HEK293 (cell line): Measurements from ENCODE around the gene EVI5L.

Source experiments
- CTCF ChIA-PET: fragments of 350-600 bp; formaldehyde crosslinking; extraction: SDS; loops from one replicate; lab custom pipeline; 2021; ENCODE audit warnings: antibody characterized with exemption; lab: Yijun Ruan, JAX
- POLR2A ChIA-PET: fragments of 300-600 bp; formaldehyde crosslinking; extraction: SDS; loops from one replicate; lab custom pipeline; 2020; ENCODE audit warnings: antibody characterized with exemption, inconsistent platforms; lab: Yijun Ruan, JAX
- H3K27ac ChIP-seq: fragments of 200-500 bp; sonication (Bioruptor generic); 2 replicates; pipeline ENCODE4 v1.5.1; 2014; ENCODE audit warnings: low read depth, low read length, control low read depth, inconsistent platforms; ENCODE audit errors: extremely low read depth
- H3K36me3 ChIP-seq, 2 experiments: fragments of 200-500 bp in 1 of 2; sonication (Bioruptor generic) in 1 of 2; 1 replicate in 1 of 2; 2 replicates in 1 of 2; pipeline ENCODE4 v1.5.1; 2014 to 2017; ENCODE audit warnings: inconsistent platforms in 2 of 2, low read length in 2 of 2; ENCODE audit not compliant: control insufficient read depth in 2 of 2, insufficient read depth in 1 of 2
- H3K4me1 ChIP-seq: fragments of 200-500 bp; sonication (Bioruptor generic); 2 replicates; pipeline ENCODE4 v1.5.1; 2014; ENCODE audit warnings: mild to moderate bottlenecking, low read length, inconsistent platforms; ENCODE audit not compliant: control insufficient read depth, insufficient read depth
- H3K4me3 ChIP-seq: 2 replicates; pipeline ENCODE4 v1.5.1; 2011; ENCODE audit warnings: low read depth, mild to moderate bottlenecking, control low read depth, low read length, moderate library complexity
- H3K9me3 ChIP-seq: fragments of 200-500 bp; sonication (Bioruptor generic); 2 replicates; pipeline ENCODE4 v1.5.1; 2014; ENCODE audit warnings: low read depth, low read length, inconsistent platforms; ENCODE audit not compliant: control insufficient read depth, insufficient read depth
- BCL11A ChIP-seq: fragments of 450-650 bp; formaldehyde crosslinking; IDR thresholded peaks from 2 replicates; pipeline ENCODE4 v1.5.1; 2016; ENCODE audit warnings: low read depth, missing biosample characterization, missing genetic modification characterization
- BCL11B ChIP-seq: fragments of 450-650 bp; formaldehyde crosslinking; IDR thresholded peaks from 2 replicates; pipeline ENCODE4 v1.5.1; 2016; ENCODE audit warnings: low read depth, missing biosample characterization, missing genetic modification characterization
- GLIS2 ChIP-seq: fragments of 450-650 bp; formaldehyde crosslinking; IDR thresholded peaks from 2 replicates; pipeline ENCODE4 v1.5.1; 2016; ENCODE audit warnings: missing biosample characterization, missing genetic modification characterization
- KLF16 ChIP-seq: fragments of 450-650 bp; formaldehyde crosslinking; IDR thresholded peaks from 2 replicates; pipeline ENCODE4 v1.5.1; 2017; ENCODE audit warnings: missing biosample characterization, missing genetic modification characterization
- KLF7 ChIP-seq: fragments of 450-650 bp; formaldehyde crosslinking; IDR thresholded peaks from 2 replicates; pipeline ENCODE4 v1.5.1; 2016; ENCODE audit warnings: missing biosample characterization, missing genetic modification characterization, borderline replicate concordance
- KLF8 ChIP-seq: fragments of 450-650 bp; formaldehyde crosslinking; IDR thresholded peaks from 2 replicates; pipeline ENCODE4 v1.5.1; 2016; ENCODE audit warnings: missing biosample characterization, missing genetic modification characterization
- OSR2 ChIP-seq: fragments of 450-650 bp; formaldehyde crosslinking; IDR thresholded peaks from 2 replicates; pipeline ENCODE4 v1.5.1; 2016; ENCODE audit warnings: missing biosample characterization, missing genetic modification characterization
- PRDM1 ChIP-seq: fragments of 450-650 bp; formaldehyde crosslinking; IDR thresholded peaks from 2 replicates; pipeline ENCODE4; 2016; ENCODE audit warnings: missing biosample characterization, missing genetic modification characterization
- SP3 ChIP-seq: fragments of 450-650 bp; formaldehyde crosslinking; IDR thresholded peaks from 2 replicates; pipeline ENCODE4 v1.5.1; 2016; ENCODE audit warnings: missing biosample characterization, missing genetic modification characterization
- SP7 ChIP-seq: fragments of 450-650 bp; formaldehyde crosslinking; IDR thresholded peaks from 2 replicates; pipeline ENCODE4 v1.5.1; 2016; ENCODE audit warnings: missing biosample characterization, missing genetic modification characterization
- YY1 ChIP-seq: fragments of 450-650 bp; formaldehyde crosslinking; IDR thresholded peaks from 2 replicates; pipeline ENCODE4 v1.5.1; 2018; ENCODE audit warnings: missing biosample characterization, missing genetic modification characterization
- ZBTB7A ChIP-seq: fragments of 450-650 bp; formaldehyde crosslinking; IDR thresholded peaks from 2 replicates; pipeline ENCODE4 v1.5.1; 2016; ENCODE audit warnings: low read depth, missing biosample characterization, missing genetic modification characterization
- ZIC2 ChIP-seq: fragments of 450-650 bp; formaldehyde crosslinking; IDR thresholded peaks from 2 replicates; pipeline ENCODE4 v1.5.1; 2016; ENCODE audit warnings: missing biosample characterization, missing genetic modification characterization
- ZNF114 ChIP-seq: fragments of 450-650 bp; formaldehyde crosslinking; IDR thresholded peaks from 2 replicates; pipeline ENCODE4 v1.5.0; 2017; ENCODE audit warnings: missing biosample characterization, missing genetic modification characterization
- ZNF140 ChIP-seq: fragments of 450-650 bp; formaldehyde crosslinking; IDR thresholded peaks from 2 replicates; pipeline ENCODE4 v1.5.1; 2016; ENCODE audit warnings: missing biosample characterization, missing genetic modification characterization
- ZNF157 ChIP-seq: fragments of 450-650 bp; formaldehyde crosslinking; IDR thresholded peaks from 2 replicates; pipeline ENCODE4 v1.5.1; 2016; ENCODE audit warnings: missing biosample characterization, missing genetic modification characterization
- ZNF184 ChIP-seq: fragments of 450-650 bp; IDR thresholded peaks from 2 replicates; pipeline ENCODE4 v1.5.1; 2018; ENCODE audit warnings: missing biosample characterization, mild to moderate bottlenecking, missing genetic modification characterization
- ZNF19 ChIP-seq: fragments of 450-650 bp; formaldehyde crosslinking; IDR thresholded peaks from 2 replicates; pipeline ENCODE4; 2016; ENCODE audit warnings: missing biosample characterization, missing genetic modification characterization, low read depth
- ZNF2 ChIP-seq: fragments of 450-650 bp; formaldehyde crosslinking; IDR thresholded peaks from 2 replicates; pipeline ENCODE4 v1.5.1; 2016; ENCODE audit warnings: missing biosample characterization, missing genetic modification characterization
- ZNF214 ChIP-seq: fragments of 450-650 bp; formaldehyde crosslinking; IDR thresholded peaks from 2 replicates; pipeline ENCODE4 v1.5.1; 2017; ENCODE audit warnings: missing biosample characterization, mild to moderate bottlenecking, missing genetic modification characterization, borderline replicate concordance
- ZNF311 ChIP-seq: fragments of 450-650 bp; formaldehyde crosslinking; IDR thresholded peaks from 2 replicates; pipeline ENCODE4 v1.5.1; 2017; ENCODE audit warnings: missing biosample characterization, missing genetic modification characterization, borderline replicate concordance
- ZNF404 ChIP-seq: fragments of 450-650 bp; formaldehyde crosslinking; IDR thresholded peaks from 2 replicates; pipeline ENCODE4 v1.5.1; 2017; ENCODE audit warnings: missing biosample characterization, missing genetic modification characterization
- ZNF416 ChIP-seq: fragments of 450-650 bp; formaldehyde crosslinking; IDR thresholded peaks from 2 replicates; pipeline ENCODE4 v1.5.1; 2016; ENCODE audit warnings: missing biosample characterization, missing genetic modification characterization
- ZNF596 ChIP-seq: fragments of 450-650 bp; IDR thresholded peaks from 2 replicates; pipeline ENCODE4 v1.5.0; 2018; ENCODE audit warnings: missing biosample characterization, mild to moderate bottlenecking, missing genetic modification characterization, moderate library complexity
- ZNF654 ChIP-seq: fragments of 450-650 bp; formaldehyde crosslinking; IDR thresholded peaks from 2 replicates; pipeline ENCODE4 v1.5.1; 2016; ENCODE audit warnings: low read depth, missing biosample characterization, missing genetic modification characterization
- ZNF660 ChIP-seq: fragments of 450-650 bp; IDR thresholded peaks from 2 replicates; pipeline ENCODE4 v1.5.1; 2018; ENCODE audit warnings: missing biosample characterization, mild to moderate bottlenecking, missing genetic modification characterization
- ZNF837 ChIP-seq: fragments of 450-650 bp; formaldehyde crosslinking; IDR thresholded peaks from 2 replicates; pipeline ENCODE4 v1.5.1; 2016; ENCODE audit warnings: missing biosample characterization, missing genetic modification characterization
- ZNF843 ChIP-seq: fragments of 450-650 bp; formaldehyde crosslinking; IDR thresholded peaks from 2 replicates; pipeline ENCODE4 v1.5.1; 2016; ENCODE audit warnings: missing biosample characterization, missing genetic modification characterization
- TF ChIP-seq, protein P1 (sequence below): fragments of 450-650 bp; formaldehyde crosslinking; IDR thresholded peaks from 2 replicates; pipeline ENCODE4 v1.5.1; 2016; ENCODE audit warnings: missing biosample characterization, missing genetic modification characterization, low read depth
- TF ChIP-seq, protein P2 (sequence below): fragments of 450-650 bp; formaldehyde crosslinking; IDR thresholded peaks from 2 replicates; pipeline ENCODE4 v1.5.1; 2017; ENCODE audit warnings: missing biosample characterization, missing genetic modification characterization
- TF ChIP-seq, protein P3 (sequence below): fragments of 450-650 bp; formaldehyde crosslinking; IDR thresholded peaks from 2 replicates; pipeline ENCODE4 v1.5.1; 2016; ENCODE audit warnings: missing biosample characterization, missing genetic modification characterization
- TF ChIP-seq, protein P4 (sequence below): fragments of 450-650 bp; formaldehyde crosslinking; IDR thresholded peaks from 2 replicates; pipeline ENCODE4 v1.5.1; 2016; ENCODE audit warnings: missing biosample characterization, missing genetic modification characterization

EVI5L gene

DNA sequence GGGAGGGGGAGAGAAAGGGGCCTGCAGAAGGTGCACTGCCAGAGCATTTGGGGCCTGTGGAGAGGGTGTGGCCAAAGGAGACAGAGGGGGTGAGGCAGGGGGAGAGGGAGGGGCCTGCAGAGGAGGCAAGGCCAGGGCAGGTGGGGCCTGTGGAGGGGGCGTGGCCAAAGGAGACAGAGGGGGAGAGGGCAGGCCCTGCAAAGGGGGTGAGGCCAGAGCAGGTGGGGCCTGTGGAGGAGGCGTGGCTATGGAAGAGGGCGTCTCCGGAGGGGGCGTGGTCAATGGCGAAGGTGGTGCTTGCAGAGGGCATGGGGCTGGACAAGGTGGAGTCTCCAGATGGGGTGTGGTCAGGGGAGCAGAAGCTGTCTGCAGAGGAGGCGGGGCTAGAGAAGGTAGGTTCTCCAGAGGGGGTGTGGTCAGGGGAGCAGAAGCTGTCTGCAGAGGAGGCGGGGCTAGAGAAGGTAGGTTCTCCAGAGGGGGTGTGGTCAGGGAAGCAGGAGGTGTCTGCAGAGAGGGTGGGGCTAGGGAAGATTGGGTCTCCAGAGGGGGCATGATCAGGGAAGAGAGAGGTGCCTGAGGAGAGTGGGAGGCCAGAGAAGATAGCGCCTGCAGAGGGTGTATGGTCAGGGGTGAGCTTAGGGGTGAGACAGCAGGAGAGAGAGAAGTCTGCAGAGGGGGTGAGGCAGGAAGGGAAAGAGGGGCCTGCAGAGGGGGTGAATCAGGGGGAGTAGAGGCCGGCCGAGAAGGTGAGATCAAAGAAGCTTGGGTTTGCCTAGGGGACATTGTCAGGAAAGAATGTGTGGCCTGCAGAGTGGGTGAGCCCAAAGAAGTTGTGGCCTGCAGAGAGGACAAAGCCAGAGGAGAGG is 40.8 kb downstream of the EVI5L start (continued):
- no peak for TF ChIP-seq BCL11A (tag by site-specific recombination)
- TF ChIP-seq YY1 (tag by site-specific recombination) = no peak
- TF ChIP-seq KLF7 = 0 out of 2 replicates have a peak, but pooled peaks have one; percentile 38
- TF ChIP-seq, protein P1, sequence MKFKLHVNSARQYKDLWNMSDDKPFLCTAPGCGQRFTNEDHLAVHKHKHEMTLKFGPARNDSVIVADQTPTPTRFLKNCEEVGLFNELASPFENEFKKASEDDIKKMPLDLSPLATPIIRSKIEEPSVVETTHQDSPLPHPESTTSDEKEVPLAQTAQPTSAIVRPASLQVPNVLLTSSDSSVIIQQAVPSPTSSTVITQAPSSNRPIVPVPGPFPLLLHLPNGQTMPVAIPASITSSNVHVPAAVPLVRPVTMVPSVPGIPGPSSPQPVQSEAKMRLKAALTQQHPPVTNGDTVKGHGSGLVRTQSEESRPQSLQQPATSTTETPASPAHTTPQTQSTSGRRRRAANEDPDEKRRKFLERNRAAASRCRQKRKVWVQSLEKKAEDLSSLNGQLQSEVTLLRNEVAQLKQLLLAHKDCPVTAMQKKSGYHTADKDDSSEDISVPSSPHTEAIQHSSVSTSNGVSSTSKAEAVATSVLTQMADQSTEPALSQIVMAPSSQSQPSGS (tag by site-specific recombination) = 0 out of 2 replicates have a peak, but pooled peaks have one; percentile 13
- peak; percentile 96 for TF ChIP-seq KLF8 (tag by site-specific recombination)
- TF ChIP-seq SP3 = peak; percentile 15
- no peak for TF ChIP-seq ZNF157 (tag by site-specific recombination)
- no peak for TF ChIP-seq ZNF2

DNA sequence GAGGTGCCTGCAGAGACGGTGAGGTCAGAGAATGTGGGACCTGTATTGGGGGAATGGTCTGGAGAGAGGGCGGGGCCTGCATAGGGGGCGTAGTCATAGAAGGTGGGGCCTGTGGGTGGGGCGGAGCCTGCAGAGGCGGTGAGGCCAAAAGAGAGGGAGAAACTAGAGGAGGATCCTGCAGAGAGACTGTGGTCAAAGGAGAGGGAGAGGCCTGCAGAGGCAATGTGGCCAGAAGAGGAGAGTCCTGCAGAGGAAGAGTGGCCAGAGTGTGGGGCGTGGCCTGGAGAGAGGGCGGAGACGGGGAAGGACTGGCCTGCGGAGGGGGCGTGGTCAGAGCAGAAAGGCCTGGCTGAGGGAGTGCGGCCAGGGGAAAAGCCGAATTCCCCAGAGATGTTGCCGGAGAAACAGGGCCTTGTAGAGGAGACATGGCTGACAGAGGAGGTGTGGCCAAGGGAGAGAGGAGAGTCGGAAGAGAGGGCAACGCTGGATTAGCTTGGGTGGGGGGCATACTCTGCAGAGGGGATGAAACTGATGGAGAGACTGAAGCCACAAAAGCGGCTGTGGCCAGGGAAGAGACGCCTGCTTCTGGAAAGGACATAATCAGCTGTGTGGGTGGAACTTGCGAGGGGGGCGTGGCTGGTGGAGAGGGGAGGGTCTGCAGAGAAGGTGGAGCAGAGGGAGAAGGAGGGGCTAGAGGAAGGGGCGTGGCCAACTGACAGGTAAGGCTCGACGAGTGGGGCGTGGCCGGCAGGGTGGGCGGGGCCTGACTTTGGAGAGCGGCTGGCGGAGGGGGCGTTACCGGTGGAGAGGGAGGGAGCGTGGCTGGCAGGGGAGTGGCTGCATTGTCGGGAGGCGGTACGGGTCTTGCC is 41.7 kb downstream of the EVI5L start:
- ChIA-PET CTCF (interaction anchor here (0.6 to 1.6 kb wide), 4 partner anchors 11 to 356 kb away, joined by 3 to 4 read pairs (median 4); no protein-coding TSS in a partner anchor), POLR2A (interaction anchor here (0.6 to 2.5 kb wide), 6 partner anchors 12 to 53 kb away, joined by 3 to 15 read pairs (median 5); partner anchors contain the start of genes LRRC8E, MAP2K7 and SNAPC2)
- H3K27ac ChIP-seq = peak overlapping the region; percentile 56
- peak overlapping the region; percentile 12; the same call in 1 of the 2 replicates for H3K4me3 ChIP-seq
- peaks cover 6% of the 10 kb centered on the region for H3K4me1 ChIP-seq
- H3K36me3 ChIP-seq = no peaks in the 10 kb centered on the region
- H3K9me3 ChIP-seq = no peaks in the 10 kb centered on the region
- TF ChIP-seq, protein P2, sequence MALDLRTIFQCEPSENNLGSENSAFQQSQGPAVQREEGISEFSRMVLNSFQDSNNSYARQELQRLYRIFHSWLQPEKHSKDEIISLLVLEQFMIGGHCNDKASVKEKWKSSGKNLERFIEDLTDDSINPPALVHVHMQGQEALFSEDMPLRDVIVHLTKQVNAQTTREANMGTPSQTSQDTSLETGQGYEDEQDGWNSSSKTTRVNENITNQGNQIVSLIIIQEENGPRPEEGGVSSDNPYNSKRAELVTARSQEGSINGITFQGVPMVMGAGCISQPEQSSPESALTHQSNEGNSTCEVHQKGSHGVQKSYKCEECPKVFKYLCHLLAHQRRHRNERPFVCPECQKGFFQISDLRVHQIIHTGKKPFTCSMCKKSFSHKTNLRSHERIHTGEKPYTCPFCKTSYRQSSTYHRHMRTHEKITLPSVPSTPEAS = no peak
- TF ChIP-seq BCL11B (tag by site-specific recombination) (peak; percentile 91), GLIS2 (tag by site-specific recombination) (0 out of 2 replicates have a peak, but pooled peaks have one; percentile 9), ZNF157 (tag by site-specific recombination) (no peak), ZNF140 (tag by site-specific recombination) (no peak), ZNF660 (tag by site-specific recombination) (no peak), ZNF837 (tag by site-specific recombination) (no peak), ZNF311 (tag by site-specific recombination) (no peak), KLF16 (tag by site-specific recombination) (peak; percentile 75), ZIC2 (tag by site-specific recombination) (no peak), ZNF416 (no peak), ZNF214 (tag by site-specific recombination) (no peak), ZNF596 (tag by site-specific recombination) (no peak), ZNF843 (tag by site-specific recombination) (no peak), SP7 (tag by site-specific recombination) (peak; percentile 44), ZBTB7A (tag by site-specific recombination) (no peak), ZNF184 (no peak), PRDM1 (peak; percentile 83), OSR2 (no peak), ZNF654 (no peak), ZNF114 (tag by site-specific recombination) (no peak), ZNF404 (tag by site-specific recombination) (no peak), ZNF19 (tag by site-specific recombination) (no peak)
- TF ChIP-seq, protein P3, sequence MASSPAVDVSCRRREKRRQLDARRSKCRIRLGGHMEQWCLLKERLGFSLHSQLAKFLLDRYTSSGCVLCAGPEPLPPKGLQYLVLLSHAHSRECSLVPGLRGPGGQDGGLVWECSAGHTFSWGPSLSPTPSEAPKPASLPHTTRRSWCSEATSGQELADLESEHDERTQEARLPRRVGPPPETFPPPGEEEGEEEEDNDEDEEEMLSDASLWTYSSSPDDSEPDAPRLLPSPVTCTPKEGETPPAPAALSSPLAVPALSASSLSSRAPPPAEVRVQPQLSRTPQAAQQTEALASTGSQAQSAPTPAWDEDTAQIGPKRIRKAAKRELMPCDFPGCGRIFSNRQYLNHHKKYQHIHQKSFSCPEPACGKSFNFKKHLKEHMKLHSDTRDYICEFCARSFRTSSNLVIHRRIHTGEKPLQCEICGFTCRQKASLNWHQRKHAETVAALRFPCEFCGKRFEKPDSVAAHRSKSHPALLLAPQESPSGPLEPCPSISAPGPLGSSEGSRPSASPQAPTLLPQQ (tag by site-specific recombination) = no peak
- TF ChIP-seq, protein P4, sequence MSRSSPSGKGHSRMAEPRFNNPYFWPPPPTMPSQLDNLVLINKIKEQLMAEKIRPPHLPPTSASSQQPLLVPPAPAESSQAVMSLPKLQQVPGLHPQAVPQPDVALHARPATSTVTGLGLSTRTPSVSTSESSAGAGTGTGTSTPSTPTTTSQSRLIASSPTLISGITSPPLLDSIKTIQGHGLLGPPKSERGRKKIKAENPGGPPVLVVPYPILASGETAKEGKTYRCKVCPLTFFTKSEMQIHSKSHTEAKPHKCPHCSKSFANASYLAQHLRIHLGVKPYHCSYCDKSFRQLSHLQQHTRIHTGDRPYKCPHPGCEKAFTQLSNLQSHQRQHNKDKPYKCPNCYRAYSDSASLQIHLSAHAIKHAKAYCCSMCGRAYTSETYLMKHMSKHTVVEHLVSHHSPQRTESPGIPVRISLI = no peak
